Body of pancreas (tissue), 4 donors: ENCODE results near the gene LRP1. TPM values are rescaled to one million over a fixed set of nuclear protein-coding genes. Genes with fewer than 3 reads are reported as not detected.

Source experiments
- ATAC-seq: fragments of 150-250 bp; one replicate; pipeline ENCODE4 v1.9.1; 2016
- DNase-seq, 4 donors: peaks; one replicate each; pipeline ENCODE4 v3.0.0-alpha.2; 2019
- H3K27ac ChIP-seq, 4 donors: fragments of 200-600 bp; sonication (generic); 1 replicate in 3 of 4; 2 replicates in 1 of 4; pipeline versions ENCODE4 v1.5.1 to v1.6.1; 2016 to 2019; ENCODE audit warnings: mild to moderate bottlenecking in 1 of 4, mixed read lengths in 1 of 4, moderate library complexity in 1 of 4
- H3K27me3 ChIP-seq, 2 donors: fragments of 200-600 bp; sonication (generic); one replicate each; pipeline ENCODE4 v1.6.0; 2016; ENCODE audit warnings: mild to moderate bottlenecking in 1 of 2
- H3K36me3 ChIP-seq, 2 donors: fragments of 200-600 bp; sonication (generic); replicated peaks in 1 of 2; 2 replicates each; pipeline ENCODE4 v1.5.1; 2016; ENCODE audit warnings: low read depth in 2 of 2; ENCODE audit not compliant: insufficient read depth in 1 of 2
- H3K4me1 ChIP-seq: fragments of 200-600 bp; sonication (generic); one replicate; pipeline ENCODE4 v1.6.0; 2016
- H3K4me3 ChIP-seq, 2 donors: fragments of 200-600 bp; sonication (generic); 1 replicate in 1 of 2; 2 replicates in 1 of 2; pipeline ENCODE4 v1.5.1; 2016 to 2019
- H3K9me3 ChIP-seq, 3 donors: fragments of 200-600 bp; sonication (generic); 1 replicate in 2 of 3; 2 replicates in 1 of 3; pipeline ENCODE4 v1.5.1; 2016
- POLR2A ChIP-seq, 3 donors: fragments of 450-650 bp; IDR thresholded peaks; one replicate each; pipeline ENCODE4 v1.6.1; 2016; ENCODE audit warnings: antibody characterized with exemption in 3 of 3, mild to moderate bottlenecking in 2 of 3
- WGBS, 2 donors: methylation state at CpG; one replicate each; pipeline ENCODE4 v1.1.5; 2017; 5-methylcytosine and 5-hydroxymethylcytosine counted together
- intact Hi-C: fragments of 100-400 bp; cut with DNase I; formaldehyde crosslinking; loops from one replicate; pipeline ENCODE4 v1.15.1; 2023
- total RNA-seq, 2 donors: library from RNA; depleted of rRNA; stranded (reverse); fragments of >200 nt; gene quantifications; one replicate each; pipeline ENCODE4 v1.1.0, GENCODE V29; 2016
- TF ChIP-seq, protein P1 (sequence below), 7 experiments: fragments of 450-650 bp in 4 of 7; fragments of 200-600 bp in 3 of 7; sonication (generic) in 3 of 7; IDR thresholded peaks; one replicate each; pipeline ENCODE4 v1.5.1; 2016 to 2019; ENCODE audit warnings: antibody characterized with exemption in 7 of 7

LRP1 gene
- total RNA-seq, 2 donors from 2014 or later, result 61.2 to 162 TPM

DNA sequence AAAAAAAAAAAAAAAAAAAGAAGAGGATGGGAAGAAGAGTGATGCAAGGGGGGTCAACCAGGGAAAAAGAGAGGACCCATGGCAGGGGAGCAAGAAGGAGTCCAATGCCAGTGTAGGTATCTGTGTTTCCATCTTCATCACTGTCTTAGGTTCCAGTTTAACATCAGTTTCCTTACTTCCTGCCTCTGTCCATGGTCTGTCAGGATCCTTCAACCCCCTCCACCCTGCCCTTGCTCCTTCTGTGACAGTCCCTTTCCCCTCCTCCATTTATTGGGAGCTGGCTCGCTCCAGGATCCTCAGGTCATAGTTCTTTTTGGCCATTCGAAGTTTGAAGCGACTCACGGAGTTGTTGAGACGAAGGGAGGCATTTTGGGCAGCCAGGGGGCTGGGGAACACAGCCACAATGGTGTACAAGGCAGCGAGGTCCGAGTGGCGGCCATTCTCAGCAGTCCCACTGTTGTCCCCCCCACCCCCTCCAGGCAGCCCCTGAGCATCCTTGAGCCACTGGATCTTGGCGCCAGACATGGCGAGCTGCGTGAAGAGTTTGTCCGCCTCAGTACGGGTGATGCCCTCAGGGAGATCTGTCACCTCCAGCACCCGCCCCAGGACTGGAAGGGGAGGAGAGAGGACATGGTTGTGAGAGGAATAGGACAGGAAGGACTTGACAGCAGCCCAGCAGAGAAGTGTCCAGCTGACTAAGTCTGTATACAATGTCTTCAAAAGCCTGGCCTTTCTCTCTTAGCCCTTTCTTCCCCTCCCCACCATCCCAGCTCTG lies 126.4 kb downstream of the LRP1 start:
- DNase-seq, result no peak
- no peak overlapping the region for H3K4me3 ChIP-seq
- H3K36me3 ChIP-seq, result peaks cover 0 to 17% of the 10 kb centered on the region in 2 donors
- H3K4me1 ChIP-seq, result peaks cover 14% of the 10 kb centered on the region
- intact Hi-C loops, result no loop called here
- no peak overlapping the region for H3K27ac ChIP-seq
- no peak for ATAC-seq
- no peaks in the 10 kb centered on the region for H3K27me3 ChIP-seq
- WGBS, 2 donors, result 92 to 93% methylated on average over 7 to 14 of the region's 14 CpGs
- no peaks in the 10 kb centered on the region for H3K9me3 ChIP-seq
- TF ChIP-seq, protein P1, sequence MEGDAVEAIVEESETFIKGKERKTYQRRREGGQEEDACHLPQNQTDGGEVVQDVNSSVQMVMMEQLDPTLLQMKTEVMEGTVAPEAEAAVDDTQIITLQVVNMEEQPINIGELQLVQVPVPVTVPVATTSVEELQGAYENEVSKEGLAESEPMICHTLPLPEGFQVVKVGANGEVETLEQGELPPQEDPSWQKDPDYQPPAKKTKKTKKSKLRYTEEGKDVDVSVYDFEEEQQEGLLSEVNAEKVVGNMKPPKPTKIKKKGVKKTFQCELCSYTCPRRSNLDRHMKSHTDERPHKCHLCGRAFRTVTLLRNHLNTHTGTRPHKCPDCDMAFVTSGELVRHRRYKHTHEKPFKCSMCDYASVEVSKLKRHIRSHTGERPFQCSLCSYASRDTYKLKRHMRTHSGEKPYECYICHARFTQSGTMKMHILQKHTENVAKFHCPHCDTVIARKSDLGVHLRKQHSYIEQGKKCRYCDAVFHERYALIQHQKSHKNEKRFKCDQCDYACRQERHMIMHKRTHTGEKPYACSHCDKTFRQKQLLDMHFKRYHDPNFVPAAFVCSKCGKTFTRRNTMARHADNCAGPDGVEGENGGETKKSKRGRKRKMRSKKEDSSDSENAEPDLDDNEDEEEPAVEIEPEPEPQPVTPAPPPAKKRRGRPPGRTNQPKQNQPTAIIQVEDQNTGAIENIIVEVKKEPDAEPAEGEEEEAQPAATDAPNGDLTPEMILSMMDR (IDR thresholded peaks at IDR 0.05), result no peak
- no peak for TF ChIP-seq POLR2A (IDR thresholded peaks at IDR 0.05)

DNA sequence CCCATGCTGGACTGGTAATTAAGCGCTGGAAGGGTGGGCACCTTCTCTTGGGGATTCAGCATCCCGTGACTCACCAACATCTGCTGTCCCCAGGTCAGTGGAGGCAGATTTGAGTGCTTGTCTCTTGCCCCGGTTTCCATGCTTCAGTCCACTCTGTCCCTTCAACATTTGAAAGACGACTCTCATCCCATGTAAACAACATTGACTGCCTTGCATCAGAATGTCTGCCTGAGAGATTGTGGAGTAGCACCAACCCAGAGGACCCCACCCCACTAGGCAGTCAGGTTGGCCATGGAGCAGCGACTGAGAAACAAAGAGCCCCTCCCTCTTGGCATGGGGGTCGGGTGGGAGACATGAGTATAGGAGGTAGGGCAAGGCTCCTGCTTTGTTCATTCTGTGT lies 127.6 kb downstream of the LRP1 start:
- Histone ChIP-seq H3K27ac (no peak overlapping the region), H3K36me3 (peaks cover 0 to 17% of the 10 kb centered on the region in 2 donors), H3K27me3 (no peaks in the 10 kb centered on the region), H3K9me3 (no peaks in the 10 kb centered on the region), H3K4me1 (peaks cover 24% of the 10 kb centered on the region), H3K4me3 (no peak overlapping the region)
- 84 to 92% methylated on average over 6 of the region's 6 CpGs for WGBS, 2 donors
- ATAC-seq (no peak), DNase-seq (no peak)
- TF ChIP-seq, protein P1 (IDR thresholded peaks at IDR 0.05), result no peak
- no peak for TF ChIP-seq POLR2A (IDR thresholded peaks at IDR 0.05)
- intact Hi-C loops, result no loop called here

DNA sequence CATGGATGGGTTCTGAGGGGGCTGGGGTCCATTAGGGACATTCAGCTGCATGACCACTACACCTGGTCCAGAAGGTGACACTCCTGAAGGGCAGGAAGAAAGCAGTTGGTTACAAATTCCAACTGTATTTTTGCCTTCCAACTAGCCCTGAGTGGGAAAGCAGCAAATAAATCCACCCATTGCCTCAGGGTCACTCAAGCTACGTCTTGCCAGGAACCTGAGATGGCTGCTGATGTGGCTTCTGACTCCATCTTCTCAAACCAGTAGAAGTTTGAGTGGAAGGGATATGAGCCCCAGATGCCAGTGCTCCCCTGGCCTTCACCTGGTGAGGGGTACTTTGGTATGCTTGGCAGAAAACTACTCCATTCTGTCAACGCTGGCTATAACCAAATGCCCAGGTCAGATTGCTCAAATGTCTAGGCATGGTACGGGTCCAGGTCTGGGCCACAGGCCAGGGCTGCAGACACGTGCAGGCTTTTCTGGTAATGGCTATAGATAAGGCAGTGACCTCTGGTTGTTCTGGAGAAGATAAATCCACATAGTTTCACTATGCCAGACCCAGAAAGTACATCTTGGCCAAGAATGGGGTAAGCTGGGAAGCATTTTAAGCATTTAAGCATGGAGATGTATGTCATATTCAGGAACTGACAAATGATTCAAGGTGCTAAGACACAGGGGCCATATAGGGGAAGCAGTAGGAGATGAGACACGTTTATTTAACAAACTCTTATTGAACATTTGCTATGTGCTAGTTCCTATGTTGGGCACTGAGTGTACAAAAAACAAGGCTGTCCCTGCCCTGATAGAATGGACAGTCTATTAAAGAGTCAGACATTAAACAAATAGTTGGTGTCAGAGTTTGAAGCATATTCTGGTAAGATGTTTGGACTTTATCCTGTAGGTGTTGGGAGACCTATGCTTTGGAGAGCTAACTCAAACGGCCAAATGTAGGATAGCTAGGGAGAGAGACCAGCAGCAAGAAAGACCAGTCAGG lies 131.0 kb downstream of the LRP1 start:
- H3K36me3 ChIP-seq, result peaks cover 0 to 17% of the 10 kb centered on the region in 2 donors
- no peaks in the 10 kb centered on the region for H3K9me3 ChIP-seq
- DNase-seq, result peak; percentile 54 to 80 (median 70)
- H3K27ac ChIP-seq, result peak overlapping the region in 3 of 4 donors; percentile 22 to 58 (median 27)
- 15 to 18% methylated on average over 6 of the region's 6 CpGs for WGBS, 2 donors
- peak; percentile 85 for ATAC-seq
- TF ChIP-seq, protein P1 (IDR thresholded peaks at IDR 0.05), result no peak
- TF ChIP-seq POLR2A (IDR thresholded peaks at IDR 0.05), result no peak
- H3K4me1 ChIP-seq, result peaks cover 24% of the 10 kb centered on the region
- intact Hi-C loops, result no loop called here
- H3K4me3 ChIP-seq, result no peak overlapping the region
- H3K27me3 ChIP-seq, result no peaks in the 10 kb centered on the region

DNA sequence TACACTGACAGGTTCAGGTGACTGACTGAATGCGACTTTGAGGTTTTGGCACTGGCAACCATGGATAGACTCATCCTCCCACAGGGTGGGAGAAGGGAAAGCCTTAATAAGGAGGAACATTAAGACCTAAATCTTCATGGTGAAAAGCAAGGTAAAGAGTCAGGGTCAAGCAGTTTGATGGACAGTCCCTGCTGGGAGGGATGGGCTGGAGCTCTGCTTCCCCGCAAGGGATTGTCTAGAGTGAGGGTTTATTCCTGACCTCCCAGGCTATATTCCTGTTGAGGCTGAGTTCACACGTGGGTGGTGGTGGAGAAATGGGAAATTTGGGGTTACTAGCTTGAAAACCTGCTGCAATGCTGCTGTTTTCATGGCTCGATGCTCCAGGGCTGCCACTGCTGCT lies 132.1 kb downstream of the LRP1 start:
- H3K27me3 ChIP-seq, result no peaks in the 10 kb centered on the region
- no peak for TF ChIP-seq POLR2A (IDR thresholded peaks at IDR 0.05)
- TF ChIP-seq, protein P1 (IDR thresholded peaks at IDR 0.05), result no peak
- H3K9me3 ChIP-seq, result no peaks in the 10 kb centered on the region
- intact Hi-C loops, result no loop called here
- H3K36me3 ChIP-seq, result peaks cover 0 to 17% of the 10 kb centered on the region in 2 donors
- H3K4me1 ChIP-seq, result peaks cover 24% of the 10 kb centered on the region
- no peak overlapping the region for H3K27ac ChIP-seq
- no peak overlapping the region for H3K4me3 ChIP-seq
- DNase-seq (no peak), ATAC-seq (no peak)
- 90 to 96% methylated on average over 4 of the region's 4 CpGs for WGBS, 2 donors
